ENCODE data around the gene TGFB2.

DNA sequence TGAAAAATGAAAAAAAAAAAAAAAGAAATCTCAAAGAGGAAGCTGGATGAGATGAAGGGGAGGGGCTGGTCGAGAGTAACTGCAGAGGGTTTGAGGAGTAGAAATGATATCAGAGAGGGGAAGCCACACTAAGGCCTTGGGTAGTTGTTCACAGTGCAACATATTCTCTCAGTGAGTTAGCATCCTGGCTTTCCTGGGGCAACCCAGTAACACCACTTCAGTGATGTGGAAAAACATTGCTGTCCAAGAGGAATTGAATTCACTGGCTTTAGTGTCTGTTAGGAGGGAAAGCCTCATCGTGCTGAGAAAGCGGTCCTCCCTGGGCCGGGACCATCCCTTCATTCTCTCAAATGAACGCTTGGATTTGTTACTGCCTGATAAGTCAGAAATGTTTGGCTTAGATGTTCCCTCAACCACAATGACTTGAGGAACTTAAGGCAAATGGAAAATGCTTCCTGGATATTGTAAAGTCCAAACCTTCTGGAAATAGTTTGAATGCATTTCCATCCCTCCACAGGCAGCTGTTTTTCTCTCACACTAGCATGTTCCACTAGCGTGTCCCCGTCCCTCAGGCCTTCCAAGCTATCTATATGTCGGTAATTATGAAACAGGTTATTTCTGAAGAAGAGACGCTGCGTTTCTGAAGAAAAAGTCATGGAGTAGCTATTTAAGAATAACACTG is 12.2 kb downstream of the TGFB2 start:
- TF ChIP-seq, protein P1, sequence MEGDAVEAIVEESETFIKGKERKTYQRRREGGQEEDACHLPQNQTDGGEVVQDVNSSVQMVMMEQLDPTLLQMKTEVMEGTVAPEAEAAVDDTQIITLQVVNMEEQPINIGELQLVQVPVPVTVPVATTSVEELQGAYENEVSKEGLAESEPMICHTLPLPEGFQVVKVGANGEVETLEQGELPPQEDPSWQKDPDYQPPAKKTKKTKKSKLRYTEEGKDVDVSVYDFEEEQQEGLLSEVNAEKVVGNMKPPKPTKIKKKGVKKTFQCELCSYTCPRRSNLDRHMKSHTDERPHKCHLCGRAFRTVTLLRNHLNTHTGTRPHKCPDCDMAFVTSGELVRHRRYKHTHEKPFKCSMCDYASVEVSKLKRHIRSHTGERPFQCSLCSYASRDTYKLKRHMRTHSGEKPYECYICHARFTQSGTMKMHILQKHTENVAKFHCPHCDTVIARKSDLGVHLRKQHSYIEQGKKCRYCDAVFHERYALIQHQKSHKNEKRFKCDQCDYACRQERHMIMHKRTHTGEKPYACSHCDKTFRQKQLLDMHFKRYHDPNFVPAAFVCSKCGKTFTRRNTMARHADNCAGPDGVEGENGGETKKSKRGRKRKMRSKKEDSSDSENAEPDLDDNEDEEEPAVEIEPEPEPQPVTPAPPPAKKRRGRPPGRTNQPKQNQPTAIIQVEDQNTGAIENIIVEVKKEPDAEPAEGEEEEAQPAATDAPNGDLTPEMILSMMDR (IDR thresholded peaks at IDR 0.05; ENCODE audit: insufficient read depth, low read length), result no peak
- TF ChIP-seq GABPA (IDR thresholded peaks at IDR 0.05; ENCODE audit: low read depth), result no peak
- no peak for TF ChIP-seq POLR2AphosphoS5 (IDR thresholded peaks at IDR 0.05; ENCODE audit: low read depth)
